Pons (tissue), 1 donor: ENCODE data around the gene TP73.

Experiments
- DNase-seq: peaks from one replicate; pipeline ENCODE4 v3.0.0-alpha.2; 2016; ENCODE audit warnings: low spot score

Gene TP73

GRCh38 chr1:3768811-3769390 lies 116.6 kb downstream of the TP73 start:
- DNase-seq = no peak

DNA sequence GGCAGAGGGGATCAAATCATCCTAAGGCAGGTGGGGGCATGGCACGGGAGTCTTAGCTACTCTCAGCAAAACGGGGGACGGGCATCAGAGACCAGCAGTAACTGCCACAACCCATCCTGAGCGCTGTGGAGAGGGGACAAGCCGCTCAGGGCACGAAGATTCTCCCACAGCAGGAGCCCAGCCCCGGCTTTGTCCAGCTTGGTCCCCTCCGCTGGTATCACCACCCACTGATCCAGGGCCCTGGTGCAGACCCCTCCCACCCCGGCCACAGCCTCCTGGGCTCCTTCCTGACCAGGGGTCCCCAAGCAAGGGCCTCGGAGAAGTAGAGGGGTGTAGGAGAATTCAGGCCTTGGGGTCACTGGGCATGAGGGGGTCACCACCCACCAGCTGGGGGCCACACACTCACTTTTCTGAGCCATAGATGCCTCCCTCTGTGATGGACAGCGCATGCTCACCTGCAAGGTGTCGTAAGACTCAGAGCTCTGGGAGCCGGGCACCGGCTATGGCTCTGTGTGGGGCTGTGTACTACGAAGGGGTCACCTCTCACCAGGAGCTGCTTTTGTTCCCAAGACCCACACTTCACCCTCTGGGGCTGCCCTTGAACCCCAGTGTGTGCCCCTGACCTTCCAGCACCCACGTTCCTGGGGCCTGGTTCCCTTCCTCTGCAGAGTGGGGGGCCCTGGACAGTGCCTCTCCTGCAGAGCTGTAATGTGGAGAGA lies 117.9 kb downstream of the TP73 start:
- DNase-seq = no peak

DNA sequence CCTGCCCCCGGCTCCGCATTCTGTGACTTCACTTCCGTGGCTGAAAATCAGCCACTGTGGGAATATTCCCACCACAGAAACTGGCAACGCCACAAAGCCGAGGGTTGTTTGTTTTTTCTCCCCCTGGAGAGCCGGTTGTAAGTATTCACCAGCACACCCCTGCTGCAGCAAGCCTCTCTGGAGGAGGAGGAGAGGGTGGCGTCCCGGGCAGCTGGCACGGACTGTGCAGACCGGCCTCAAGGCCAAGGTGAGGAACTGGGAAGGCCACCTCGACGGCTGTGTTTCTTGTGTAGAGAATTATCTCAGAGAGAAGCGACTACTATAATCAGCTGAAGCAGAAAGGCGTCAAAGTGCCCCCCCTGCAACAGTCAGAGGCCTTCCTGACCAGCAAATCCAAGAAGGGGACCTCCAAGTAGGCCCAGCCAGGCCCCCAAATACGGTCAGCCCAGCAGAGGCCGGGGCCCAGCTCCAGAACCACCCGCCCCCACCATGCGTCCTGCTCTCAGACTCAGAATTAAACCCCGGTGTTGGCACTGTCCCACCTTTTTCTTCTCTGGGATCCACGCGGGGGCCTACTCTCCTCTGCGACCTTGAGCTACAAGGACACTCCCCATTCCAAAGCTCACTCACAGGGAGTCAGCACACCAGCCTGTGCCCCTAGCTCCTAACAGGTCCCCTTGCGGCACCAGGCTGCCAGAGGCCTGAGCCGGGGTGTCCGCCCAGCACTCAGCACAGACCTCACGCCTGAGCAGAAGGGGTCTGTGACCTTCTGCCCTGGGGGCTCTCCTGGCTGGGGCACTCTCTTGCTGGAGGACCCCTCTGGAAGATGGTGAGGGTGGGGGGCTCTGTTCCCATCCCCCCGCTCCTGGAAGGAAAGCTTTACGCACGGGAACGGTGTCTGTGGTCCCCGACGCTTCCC lies 119.1 kb downstream of the TP73 start:
- DNase-seq = no peak

GRCh38 chr1:3772027-3772714 lies 119.9 kb downstream of the TP73 start:
- peak; percentile 45 for DNase-seq

DNA sequence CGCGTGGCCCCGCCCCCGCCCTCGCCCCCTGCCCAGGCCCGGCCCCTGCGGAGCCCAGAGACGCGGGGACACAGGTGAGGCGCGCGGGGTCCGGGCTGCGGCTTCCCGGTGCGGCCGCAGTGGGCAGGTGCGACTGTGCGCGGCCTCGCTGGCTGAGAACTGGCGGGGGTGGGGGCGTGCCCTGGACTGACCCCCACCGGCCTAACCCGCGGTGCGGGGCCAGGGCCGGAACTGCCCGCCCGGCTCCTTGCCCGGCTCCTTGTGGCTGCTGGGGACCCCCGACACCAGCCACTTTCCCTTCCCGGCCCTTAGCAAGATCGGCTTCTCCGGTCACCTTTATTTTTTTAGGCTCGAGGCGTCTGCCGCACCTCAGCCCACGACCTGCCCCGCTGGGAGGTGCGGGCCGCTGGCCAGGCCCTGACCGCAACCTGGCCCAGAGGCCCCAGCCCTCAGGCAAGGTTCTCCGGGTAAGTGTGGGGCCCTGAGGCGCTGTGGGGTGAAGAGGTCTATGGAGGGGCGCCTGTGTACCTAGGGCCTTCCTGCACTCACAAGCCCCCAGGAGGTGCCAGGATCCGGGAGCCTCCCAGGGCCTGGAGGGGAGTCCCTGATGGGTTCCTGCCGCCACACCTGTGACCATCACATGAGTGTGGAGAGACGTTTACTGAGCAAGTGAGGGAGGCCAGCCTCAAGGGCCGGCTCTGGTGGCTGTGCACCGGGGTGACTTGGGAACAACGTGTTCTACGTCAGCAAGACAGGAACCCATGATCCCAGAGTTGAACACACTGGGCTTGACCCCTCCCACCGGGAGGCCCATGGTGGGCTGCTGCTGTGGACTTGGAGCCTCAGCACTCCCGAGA lies 120.6 kb downstream of the TP73 start, which contains the start of gene SMIM1:
SMIM1 (plus strand) TSS at position 35 of the 857 bp plus-strand sequence. CDS start 2,625 bp downstream, outside the sequence.
- peak; percentile 32 for DNase-seq

GRCh38 chr1:3773572-3774275 lies 121.4 kb downstream of the TP73 start:
- no peak for DNase-seq

GRCh38 chr1:3774276-3774945 lies 122.1 kb downstream of the TP73 start:
- peak; percentile 50 for DNase-seq

- DNase-seq = no peak
Measured at GRCh38 chr1:3774946-3775489, 122.7 kb downstream of the TP73 start.

DNA sequence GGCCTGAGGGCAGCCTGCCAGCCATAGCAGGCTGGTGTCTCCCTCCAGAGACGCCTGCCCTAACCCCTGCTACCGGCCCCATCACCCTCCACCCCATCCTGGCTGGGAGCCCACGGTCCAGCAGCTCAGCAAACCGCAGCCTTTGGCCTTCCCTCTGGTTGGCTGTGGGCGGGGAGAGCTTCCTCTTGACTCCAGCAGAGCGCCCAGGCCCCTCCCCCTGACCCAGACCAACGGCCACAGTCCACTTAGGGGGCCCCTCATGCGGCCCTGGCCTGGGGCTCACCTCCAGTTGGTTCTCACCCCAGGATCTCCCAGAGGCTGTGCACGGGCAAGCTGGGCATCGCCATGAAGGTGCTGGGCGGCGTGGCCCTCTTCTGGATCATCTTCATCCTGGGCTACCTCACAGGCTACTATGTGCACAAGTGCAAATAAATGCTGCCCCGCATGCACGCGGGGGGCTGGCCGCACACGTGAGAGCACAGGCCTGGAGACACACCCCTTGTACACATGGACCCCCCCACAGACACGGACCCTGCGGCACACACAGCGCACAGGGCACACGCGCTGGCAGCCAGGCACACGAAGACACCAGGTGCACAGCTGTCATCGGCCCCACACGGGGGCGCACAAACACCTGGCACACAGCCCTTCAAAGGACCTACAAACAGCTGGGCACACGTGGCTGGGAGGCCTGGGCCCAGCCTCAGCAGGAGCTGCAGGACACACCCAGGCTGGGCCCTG lies 123.3 kb downstream of the TP73 start:
- peak; percentile 64 for DNase-seq

GRCh38 chr1:3776231-3776961 lies 124.1 kb downstream of the TP73 start:
- DNase-seq = no peak

- no peak for DNase-seq
Measured at GRCh38 chr1:3777078-3777547, 124.8 kb downstream of the TP73 start.

- no peak for DNase-seq
Measured at GRCh38 chr1:3777647-3778589, 125.6 kb downstream of the TP73 start.

DNA sequence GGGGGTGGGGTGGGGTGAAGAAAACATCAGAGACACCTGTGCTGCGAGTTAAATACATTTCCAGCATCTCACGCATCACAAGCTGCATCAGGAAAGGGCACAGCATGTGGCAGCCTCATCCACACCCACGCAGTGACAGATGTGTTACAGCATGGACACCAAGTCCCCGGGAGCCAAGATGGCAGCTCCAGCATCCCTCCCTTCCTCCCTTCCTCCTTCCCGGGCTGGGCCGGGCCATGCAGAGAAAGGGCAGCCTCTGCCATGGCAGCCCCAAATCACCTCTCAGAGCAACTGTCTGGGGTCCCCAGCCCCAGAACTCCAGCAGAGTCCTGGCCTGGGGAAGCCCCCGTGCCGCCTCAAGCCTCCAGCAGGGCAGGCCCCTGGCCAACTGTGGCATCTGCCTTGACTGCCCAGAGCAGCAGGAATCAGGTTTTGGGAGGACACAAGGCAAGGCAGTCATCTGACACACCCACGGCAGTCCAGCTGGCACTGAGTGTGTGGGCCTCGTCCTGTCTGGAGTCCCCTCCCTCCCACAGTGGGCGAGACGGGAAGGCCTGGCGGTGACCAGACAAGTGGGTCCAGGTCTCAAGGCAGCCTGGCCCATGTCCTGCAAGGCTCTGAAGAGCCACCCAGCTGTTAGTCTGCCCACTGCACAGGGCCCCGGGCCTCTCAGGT lies 126.4 kb downstream of the TP73 start:
- no peak for DNase-seq

DNA sequence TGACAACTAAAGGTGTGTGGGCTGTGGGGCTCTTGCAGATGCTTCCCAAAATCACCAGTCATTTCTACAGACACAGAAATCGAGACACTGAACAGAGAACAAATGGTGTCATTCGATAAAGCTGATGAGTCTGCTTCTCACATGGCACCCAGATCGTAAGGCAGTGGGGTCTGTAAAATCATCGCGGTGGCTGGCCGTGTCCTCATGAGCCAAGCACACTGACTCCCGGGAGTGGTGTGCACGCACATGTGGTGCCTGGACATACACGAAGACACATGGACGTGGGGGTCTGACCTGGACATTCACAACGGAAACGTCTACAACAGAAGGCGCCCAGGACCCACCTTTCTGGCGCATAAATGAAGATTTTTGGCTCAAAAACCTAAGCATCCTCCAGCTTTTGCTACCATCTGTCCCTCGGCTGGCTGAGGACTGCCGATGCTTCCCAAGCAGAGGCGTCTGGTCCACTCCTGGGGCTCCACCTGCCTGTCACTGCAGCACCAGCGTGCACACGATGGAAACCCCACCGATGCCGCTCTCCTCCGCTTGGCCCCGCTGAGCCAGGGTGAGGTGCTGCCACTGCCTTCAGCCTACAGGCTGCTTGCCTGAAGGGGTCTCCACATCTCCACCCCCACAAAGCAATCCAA lies 127.1 kb downstream of the TP73 start:
- DNase-seq = no peak

- no peak for DNase-seq
Measured at GRCh38 chr1:3779912-3780416, 127.6 kb downstream of the TP73 start.

DNA sequence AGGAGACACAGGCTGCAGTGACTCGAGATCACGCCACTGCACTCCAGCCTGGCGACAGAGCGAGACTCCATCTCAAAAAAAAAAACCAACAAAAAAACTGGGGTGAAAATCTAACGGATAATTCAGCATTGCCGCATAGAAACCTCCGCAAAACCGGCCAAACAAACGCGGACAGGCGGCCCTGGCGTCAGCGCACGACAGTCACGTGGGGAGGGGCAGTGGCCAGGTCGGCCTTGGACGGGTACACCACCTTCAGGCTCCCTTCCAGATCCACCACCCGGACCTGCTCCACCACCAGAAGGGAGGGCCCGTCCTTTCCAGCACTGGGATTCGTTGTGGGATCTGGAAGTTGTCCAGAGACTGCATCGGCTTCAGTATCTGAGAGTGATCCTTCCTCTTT lies 128.6 kb downstream of the TP73 start:
- no peak for DNase-seq
